K562 (cell line): ENCODE data around the gene FGF9. TPM values are rescaled to one million over a fixed set of nuclear protein-coding genes. Genes with fewer than 3 reads are reported as not detected.

Source experiments
- ATAC-seq: fragments of 200-7000 bp; cut with Tn5 transposase; 3 replicates; pipeline ENCODE4 v1.9.1; 2020; ENCODE audit warnings: moderate library complexity
- BruUV-seq: library from RNA; stranded (reverse); fragments of 400-500 nt; replicated peaks from 2 replicates; lab custom pipeline; 2021; lab: Mats Ljungman, UMichigan
- CTCF ChIA-PET: fragments of 300-600 bp; formaldehyde crosslinking; extraction: SDS; loops from one replicate; lab custom pipeline; 2021; ENCODE audit warnings: low intra/inter-chr PET ratio; lab: Yijun Ruan, JAX
- POLR2A ChIA-PET: fragments of 300-600, 350-650 bp; sonication (Branson Sonifier 250); formaldehyde crosslinking; extraction: SDS; loops from one replicate; lab custom pipeline; 2021; ENCODE audit warnings: antibody characterized with exemption, inconsistent platforms; lab: Yijun Ruan, JAX
- DNase-seq, 4 experiments: peaks; one replicate each; pipeline versions ENCODE4 v3.0.0 to v3.0.0-alpha.2; 2011 to 2018; ENCODE audit warnings: low spot score in 3 of 4, mixed read lengths in 3 of 4; ENCODE audit errors: extremely low read depth in 1 of 4
- FAIRE-seq: peaks from 2 replicates; lab custom pipeline; 2011; peaks lifted over from hg19 to GRCh38; lab: Jason Lieb, UNC
- H2AFZ ChIP-seq: 2 replicates; pipeline ENCODE4 v1.6.0; 2011; ENCODE audit warnings: low read depth, low read length, control low read depth, inconsistent platforms
- H3K27ac ChIP-seq: fragments of 200-600 bp; 3 replicates; pipeline ENCODE4 v1.8.0; 2011; ENCODE audit warnings: low read depth, mild to moderate bottlenecking, control low read depth, inconsistent platforms, low read length, moderate library complexity, mixed read lengths; ENCODE audit errors: extremely low read depth
- H3K27me3 ChIP-seq, 2 experiments: fragments of 300-600 bp in 1 of 2; 2 replicates in 1 of 2; 3 replicates in 1 of 2; pipeline versions ENCODE4 v1.6.0 to v1.8.0; 2011; ENCODE audit warnings: inconsistent platforms in 2 of 2, low read length in 2 of 2, mild to moderate bottlenecking in 1 of 2, mixed read lengths in 1 of 2, moderate library complexity in 1 of 2; ENCODE audit not compliant: control insufficient read depth in 2 of 2, insufficient read depth in 2 of 2
- H3K36me3 ChIP-seq: fragments of 300-600 bp; 3 replicates; pipeline ENCODE4 v1.8.0; 2011; ENCODE audit warnings: mild to moderate bottlenecking, low read length, inconsistent platforms; ENCODE audit not compliant: control insufficient read depth, insufficient read depth
- H3K4me1 ChIP-seq, 2 experiments: fragments of 200-600 bp in 1 of 2; replicated peaks in 1 of 2; 2 replicates in 1 of 2; 3 replicates in 1 of 2; pipeline versions ENCODE4 v1.5.1 to v1.8.0; 2011; ENCODE audit warnings: inconsistent platforms in 2 of 2, low read length in 2 of 2, mild to moderate bottlenecking in 1 of 2, mixed read lengths in 1 of 2, moderate library complexity in 1 of 2; ENCODE audit not compliant: control insufficient read depth in 2 of 2, insufficient read depth in 2 of 2
- H3K4me2 ChIP-seq: 2 replicates; pipeline ENCODE4 v1.6.1; 2011; ENCODE audit warnings: low read length, control low read depth, inconsistent platforms, mixed read lengths; ENCODE audit not compliant: insufficient read depth
- H3K4me3 ChIP-seq: fragments of 200-600 bp; sonication (generic), shearing (Covaris generic); 2 replicates; pipeline ENCODE4 v1.5.1; 2016; ENCODE audit warnings: control low read depth, inconsistent platforms
- H3K79me2 ChIP-seq: fragments of 200-600 bp; 3 replicates; pipeline ENCODE4 v1.8.0; 2011; ENCODE audit warnings: low read length, inconsistent platforms; ENCODE audit not compliant: control insufficient read depth, insufficient read depth
- H3K9ac ChIP-seq, 2 experiments: 2 replicates each; pipeline versions ENCODE4 v1.6.0 to v1.6.1; 2011; ENCODE audit warnings: low read depth in 2 of 2, low read length in 2 of 2, control low read depth in 1 of 2, inconsistent platforms in 1 of 2, mild to moderate bottlenecking in 1 of 2, mixed read lengths in 1 of 2; ENCODE audit not compliant: insufficient read depth in 1 of 2
- H3K9me1 ChIP-seq: one replicate; pipeline ENCODE4 v1.6.0; 2011; ENCODE audit warnings: inconsistent platforms, mild to moderate bottlenecking, low read length, moderate library complexity; ENCODE audit not compliant: control insufficient read depth, insufficient read depth
- H3K9me3 ChIP-seq: replicated peaks from 2 replicates; pipeline ENCODE4 v1.5.1; 2011; ENCODE audit warnings: low read depth, low read length, inconsistent platforms; ENCODE audit not compliant: control insufficient read depth, insufficient read depth
- H4K20me1 ChIP-seq: replicated peaks from 2 replicates; pipeline ENCODE4 v1.6.1; 2011; ENCODE audit warnings: low read length, inconsistent platforms, mixed read lengths; ENCODE audit not compliant: control insufficient read depth, insufficient read depth
- FOXP1 ChIP-seq: sonication (generic); formaldehyde crosslinking; IDR thresholded peaks from 2 replicates; pipeline ENCODE4 v1.8.0; 2022; ENCODE audit warnings: mild to moderate bottlenecking, missing genetic modification reagents
- HNRNPUL1 ChIP-seq: fragments of 200-400 bp; formaldehyde crosslinking; IDR thresholded peaks from 2 replicates; pipeline ENCODE4 v1.6.1; 2017; ENCODE audit warnings: low read length
- IRF2 ChIP-seq: sonication (generic); formaldehyde crosslinking; IDR thresholded peaks from 2 replicates; pipeline ENCODE4 v1.8.1; 2022; ENCODE audit warnings: mild to moderate bottlenecking, missing genetic modification reagents
- KHSRP ChIP-seq: fragments of 450-650 bp; IDR thresholded peaks from 2 replicates; pipeline ENCODE4 v1.6.1; 2017
- MEIS2 ChIP-seq: fragments of 450-650 bp; IDR thresholded peaks from 2 replicates; pipeline ENCODE4 v1.6.1; 2014; ENCODE audit warnings: mild to moderate bottlenecking; ENCODE audit not compliant: partially characterized antibody
- MLX ChIP-seq, 2 experiments: fragments of 450-650 bp in 1 of 2; sonication (generic) in 1 of 2; formaldehyde crosslinking; conservative IDR thresholded peaks; 2 replicates each; pipeline versions ENCODE4 v1.4.0 to v1.8.1; 2020 to 2022; ENCODE audit warnings: mild to moderate bottlenecking in 1 of 2, missing genetic modification reagents in 1 of 2
- NUFIP1 ChIP-seq: fragments of 450-650 bp; IDR thresholded peaks from 2 replicates; pipeline ENCODE4 v1.6.1; 2018; ENCODE audit not compliant: partially characterized antibody
- PHF21A ChIP-seq: fragments of 450-650 bp; IDR thresholded peaks from 2 replicates; pipeline ENCODE4 v1.6.1; 2017; ENCODE audit warnings: low read depth, borderline replicate concordance
- POLR2A ChIP-seq: fragments of 450-650 bp; conservative IDR thresholded peaks from 2 replicates; pipeline ENCODE4 v1.6.1; 2016
- PTBP1 ChIP-seq: fragments of 200-400 bp; formaldehyde crosslinking; IDR thresholded peaks from 2 replicates; pipeline ENCODE4 v1.6.1; 2017; ENCODE audit warnings: low read depth, low read length
- USF1 ChIP-seq: sonication (generic); formaldehyde crosslinking; IDR thresholded peaks from 2 replicates; pipeline ENCODE4 v1.9.0; 2022; ENCODE audit warnings: mild to moderate bottlenecking, missing genetic modification reagents
- ZNF512 ChIP-seq: IDR thresholded peaks from 2 replicates; pipeline ENCODE4 v1.6.1; 2016; ENCODE audit warnings: missing genetic modification characterization, missing compliant biosample characterization
- ZNF766 ChIP-seq: fragments of 200-800 bp; sonication (Bioruptor generic); conservative IDR thresholded peaks from 2 replicates; pipeline ENCODE4 v1.6.1; 2016; ENCODE audit warnings: missing genetic modification characterization, missing compliant biosample characterization
- WGBS: fragments of 100-300 bp; shearing (Covaris generic); methylation state at CpG from one replicate; pipeline ENCODE4 v1.1.6; 2016; ENCODE audit warnings: low coverage, mixed read lengths; ENCODE audit not compliant: insufficient coverage; ENCODE audit errors: missing lambda C conversion rate; 5-methylcytosine and 5-hydroxymethylcytosine counted together
- in situ Hi-C: fragments of 300-500 bp; cut with MboI; formaldehyde crosslinking; loops from 4 replicates; pipeline ENCODE4 v1.15.0; 2018; ENCODE audit warnings: inconsistent platforms, mixed read lengths
- intact Hi-C: fragments of 100-400 bp; cut with micrococcal nuclease; formaldehyde crosslinking; loops from 2 replicates; pipeline ENCODE4 v1.14.2; 2022
- polyA plus RNA-seq, 8 experiments: library from polyadenylated mRNA; depleted of rRNA in 4 of 8; stranded (reverse) in 5 of 8; unstranded in 3 of 8; fragments of >200 nt; fragmentation: Nextera tagmentation in 2 of 8; fragmentation: Illumina TruSeq in 1 of 8; extraction: Ambion mirVana in 2 of 8; extraction: Trizol in 1 of 8; gene quantifications; 2 replicates each; pipeline versions ENCODE4 v1.2.1 to v1.2.3, GENCODE V29; 2011 to 2014; ENCODE audit warnings: inconsistent platforms in 1 of 8, missing spikeins in 1 of 8
- total RNA-seq, 7 experiments: library from RNA; depleted of rRNA in 6 of 7; stranded (reverse); fragments of >200 nt in 6 of 7; fragmentation: Illumina TruSeq in 2 of 7; extraction: Trizol in 2 of 7; gene quantifications; 2 replicates each; pipeline versions ENCODE4 v1.2.1 to v1.2.3, GENCODE V29; 2011 to 2021; ENCODE audit warnings: low replicate concordance in 1 of 7
- TF ChIP-seq, protein P1 (sequence below): IDR thresholded peaks from 3 replicates; pipeline ENCODE4 v1.6.1; 2011; ENCODE audit warnings: borderline replicate concordance, mild to moderate bottlenecking; ENCODE audit not compliant: insufficient read length, insufficient read depth
- TF ChIP-seq, protein P2 (sequence below): fragments of 450-650 bp; IDR thresholded peaks from 2 replicates; pipeline ENCODE4 v1.7.1; 2018; ENCODE audit warnings: mild to moderate bottlenecking, low read depth; ENCODE audit not compliant: partially characterized antibody

FGF9 gene
- total and polyA plus RNA-seq, 9 of the 15 experiments (the other 6 are each of a cell fraction or from before 2014, with no cell fraction given): not detected

- TF ChIP-seq, protein P1, sequence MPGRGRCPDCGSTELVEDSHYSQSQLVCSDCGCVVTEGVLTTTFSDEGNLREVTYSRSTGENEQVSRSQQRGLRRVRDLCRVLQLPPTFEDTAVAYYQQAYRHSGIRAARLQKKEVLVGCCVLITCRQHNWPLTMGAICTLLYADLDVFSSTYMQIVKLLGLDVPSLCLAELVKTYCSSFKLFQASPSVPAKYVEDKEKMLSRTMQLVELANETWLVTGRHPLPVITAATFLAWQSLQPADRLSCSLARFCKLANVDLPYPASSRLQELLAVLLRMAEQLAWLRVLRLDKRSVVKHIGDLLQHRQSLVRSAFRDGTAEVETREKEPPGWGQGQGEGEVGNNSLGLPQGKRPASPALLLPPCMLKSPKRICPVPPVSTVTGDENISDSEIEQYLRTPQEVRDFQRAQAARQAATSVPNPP: no peak
Measured at GRCh38 chr13:21748166-21748565, 77.3 kb downstream of the FGF9 start (continued).

DNA sequence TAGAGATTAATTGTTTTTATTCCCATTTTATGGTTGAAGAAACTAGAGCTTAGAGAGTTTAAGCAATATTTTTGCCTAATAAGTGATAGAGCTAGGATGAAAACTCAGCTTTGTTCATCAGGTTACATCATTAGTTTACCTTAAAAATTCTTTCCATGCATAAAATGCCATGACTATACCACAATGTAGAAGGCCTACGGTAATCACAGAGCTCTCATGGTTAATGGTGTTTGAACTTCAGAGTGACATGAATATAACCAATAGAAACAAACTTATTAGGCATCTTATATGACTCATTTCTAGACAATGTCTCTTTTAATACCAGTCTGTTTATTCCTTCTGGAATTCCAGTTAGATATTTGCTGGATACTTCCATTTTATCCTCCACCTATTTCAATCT lies 78.5 kb downstream of the FGF9 start:
- POLR2A ChIA-PET: no interaction called here
- no peak for FAIRE-seq
- H2AFZ ChIP-seq: no peak overlapping the region
- no peak overlapping the region for H3K4me2 ChIP-seq
- H3K36me3 ChIP-seq: no peaks in the 10 kb centered on the region
- no peaks in the 10 kb centered on the region for H3K9me1 ChIP-seq
- H3K9ac ChIP-seq: no peak overlapping the region
- H3K79me2 ChIP-seq: no peaks in the 10 kb centered on the region
- WGBS: 0% methylated on average over 1 of the region's 1 CpG
- H3K4me3 ChIP-seq: no peak overlapping the region
- no peak for ATAC-seq
- intact Hi-C loops (no loop called here), in situ Hi-C loops (no loop called here)
- CTCF ChIA-PET: no interaction called here
- BruUV-seq: no TSS peak
- H3K9me3 ChIP-seq: no peaks in the 10 kb centered on the region
- no peaks in the 10 kb centered on the region for H3K27me3 ChIP-seq
- H3K4me1 ChIP-seq: no peaks in the 10 kb centered on the region
- H3K27ac ChIP-seq: no peak overlapping the region
- no peak for DNase-seq
- H4K20me1 ChIP-seq: no peaks in the 10 kb centered on the region
- no peak for TF ChIP-seq ZNF512 (tag)
- no peak for TF ChIP-seq IRF2
- no peak for TF ChIP-seq ZNF766
- no peak for TF ChIP-seq USF1 (CRISPR knock-in tag)
- no peak for TF ChIP-seq POLR2A
- no peak for TF ChIP-seq MLX (CRISPR knock-in tag; conservative IDR thresholded peaks at IDR 0.05)
- TF ChIP-seq, protein P2, sequence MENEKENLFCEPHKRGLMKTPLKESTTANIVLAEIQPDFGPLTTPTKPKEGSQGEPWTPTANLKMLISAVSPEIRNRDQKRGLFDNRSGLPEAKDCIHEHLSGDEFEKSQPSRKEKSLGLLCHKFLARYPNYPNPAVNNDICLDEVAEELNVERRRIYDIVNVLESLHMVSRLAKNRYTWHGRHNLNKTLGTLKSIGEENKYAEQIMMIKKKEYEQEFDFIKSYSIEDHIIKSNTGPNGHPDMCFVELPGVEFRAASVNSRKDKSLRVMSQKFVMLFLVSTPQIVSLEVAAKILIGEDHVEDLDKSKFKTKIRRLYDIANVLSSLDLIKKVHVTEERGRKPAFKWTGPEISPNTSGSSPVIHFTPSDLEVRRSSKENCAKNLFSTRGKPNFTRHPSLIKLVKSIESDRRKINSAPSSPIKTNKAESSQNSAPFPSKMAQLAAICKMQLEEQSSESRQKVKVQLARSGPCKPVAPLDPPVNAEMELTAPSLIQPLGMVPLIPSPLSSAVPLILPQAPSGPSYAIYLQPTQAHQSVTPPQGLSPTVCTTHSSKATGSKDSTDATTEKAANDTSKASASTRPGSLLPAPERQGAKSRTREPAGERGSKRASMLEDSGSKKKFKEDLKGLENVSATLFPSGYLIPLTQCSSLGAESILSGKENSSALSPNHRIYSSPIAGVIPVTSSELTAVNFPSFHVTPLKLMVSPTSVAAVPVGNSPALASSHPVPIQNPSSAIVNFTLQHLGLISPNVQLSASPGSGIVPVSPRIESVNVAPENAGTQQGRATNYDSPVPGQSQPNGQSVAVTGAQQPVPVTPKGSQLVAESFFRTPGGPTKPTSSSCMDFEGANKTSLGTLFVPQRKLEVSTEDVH: no peak
- TF ChIP-seq PTBP1: no peak
- no peak for TF ChIP-seq KHSRP
- TF ChIP-seq PHF21A: no peak
- no peak for TF ChIP-seq HNRNPUL1
- TF ChIP-seq MEIS2: no peak
- TF ChIP-seq FOXP1 (CRISPR knock-in tag): no peak
- TF ChIP-seq NUFIP1: no peak
